GM23248 (cell line): ENCODE measurements around the gene NTN5. TPM values are rescaled to one million over a fixed set of nuclear protein-coding genes. Genes with fewer than 3 reads are reported as not detected.

Source experiments
- DNase-seq: peaks from one replicate; pipeline ENCODE4 v3.0.0-alpha.2; 2015
- H2AFZ ChIP-seq: fragments of 200-600 bp; sonication (generic); 2 replicates; pipeline ENCODE4 v1.6.1; 2016; ENCODE audit warnings: antibody characterized with exemption
- H3F3A ChIP-seq: fragments of 200-600 bp; sonication (generic); 2 replicates; pipeline ENCODE4 v1.6.1; 2016; ENCODE audit warnings: mild to moderate bottlenecking, antibody characterized with exemption, mixed run types; ENCODE audit not compliant: insufficient read depth
- H3K27ac ChIP-seq: fragments of 200-600 bp; sonication (generic); 2 replicates; pipeline ENCODE4 v1.5.1; 2016; ENCODE audit warnings: mild to moderate bottlenecking
- H3K27me3 ChIP-seq: fragments of 200-600 bp; sonication (generic); replicated peaks from 2 replicates; pipeline ENCODE4 v1.6.1; 2016; ENCODE audit warnings: mild to moderate bottlenecking; ENCODE audit not compliant: insufficient read depth
- H3K36me3 ChIP-seq: fragments of 200-600 bp; sonication (generic); 2 replicates; pipeline ENCODE4 v1.6.1; 2016; ENCODE audit warnings: low read depth, mild to moderate bottlenecking
- H3K4me1 ChIP-seq: fragments of 200-600 bp; sonication (generic); 2 replicates; pipeline ENCODE4 v1.6.1; 2016; ENCODE audit warnings: mild to moderate bottlenecking; ENCODE audit not compliant: insufficient read depth
- H3K4me2 ChIP-seq: fragments of 200-600 bp; sonication (generic); one replicate; pipeline ENCODE4 v1.6.1; 2016; ENCODE audit warnings: mild to moderate bottlenecking; ENCODE audit not compliant: unreplicated experiment
- H3K4me3 ChIP-seq: fragments of 200-600 bp; sonication (generic); 2 replicates; pipeline ENCODE4 v1.5.1; 2016; ENCODE audit warnings: mild to moderate bottlenecking
- H3K79me2 ChIP-seq: fragments of 200-600 bp; sonication (generic); 2 replicates; pipeline ENCODE4 v1.6.1; 2016; ENCODE audit warnings: mild to moderate bottlenecking; ENCODE audit not compliant: insufficient read depth
- H3K9ac ChIP-seq: fragments of 200-600 bp; sonication (generic); 2 replicates; pipeline ENCODE4 v1.6.1; 2016; ENCODE audit warnings: mild to moderate bottlenecking
- H3K9me2 ChIP-seq: fragments of 200-600 bp; sonication (generic); 2 replicates; pipeline ENCODE4 v1.6.1; 2016; ENCODE audit warnings: mixed run types, mild to moderate bottlenecking, moderate library complexity; ENCODE audit not compliant: insufficient read depth
- H3K9me3 ChIP-seq: fragments of 200-600 bp; sonication (generic); one replicate; pipeline ENCODE4 v1.6.1; 2017; ENCODE audit warnings: low read depth
- H4K20me1 ChIP-seq: fragments of 200-600 bp; sonication (generic); 2 replicates; pipeline ENCODE4 v1.6.0; 2016; ENCODE audit not compliant: insufficient read depth
- EZH2 ChIP-seq: fragments of 200-600 bp; sonication (generic); IDR thresholded peaks from 2 replicates; pipeline ENCODE4 v1.6.1; 2018; ENCODE audit warnings: antibody characterized with exemption, mild to moderate bottlenecking; ENCODE audit not compliant: insufficient read depth, poor library complexity, severe bottlenecking
- EZH2phosphoT487 ChIP-seq: fragments of 200-600 bp; sonication (generic); IDR thresholded peaks from 2 replicates; pipeline ENCODE4 v1.6.1; 2018; ENCODE audit warnings: antibody characterized with exemption, moderate library complexity, mild to moderate bottlenecking, low read depth; ENCODE audit not compliant: insufficient read depth
- WGBS, 2 experiments: methylation state at CpG; one replicate each; pipeline ENCODE4 v1.1.6; 2015 to 2017; ENCODE audit warnings: low lambda C conversion rate in 2 of 2, low coverage in 1 of 2; ENCODE audit errors: missing lambda C conversion rate in 2 of 2; 5-methylcytosine and 5-hydroxymethylcytosine counted together
- in situ Hi-C: fragments of 300-500 bp; cut with MboI; formaldehyde crosslinking; loops from 2 replicates; pipeline ENCODE4 v1.15.0; 2020
- polyA plus RNA-seq: library from polyadenylated mRNA; unstranded; fragments of >200 nt; fragmentation: Nextera tagmentation; extraction: Ambion mirVana; gene quantifications from 2 replicates; pipeline ENCODE4 v1.2.1, GENCODE V29; 2016
- total RNA-seq: library from RNA; depleted of rRNA; stranded (reverse); fragments of >200 nt; shearing (Covaris generic); gene quantifications from 2 replicates; pipeline ENCODE4 v1.2.3, GENCODE V29; 2014

The NTN5 gene
- total and polyA plus RNA-seq, 2 experiments from 2014 or later: 0.32 TPM; not detected in 1

- H4K20me1 ChIP-seq: no peaks in the 10 kb centered on the region
- H3K79me2 ChIP-seq: no peaks in the 10 kb centered on the region
- H3K36me3 ChIP-seq: no peaks in the 10 kb centered on the region
- in situ Hi-C loops: no loop called here
- no peak overlapping the region for H3K27ac ChIP-seq
- no peak overlapping the region for H3K4me2 ChIP-seq
- no peaks in the 10 kb centered on the region for H3K9me3 ChIP-seq
- no peaks in the 10 kb centered on the region for H3K9me2 ChIP-seq
- WGBS, 2 experiments: 75 to 79% methylated on average over 6 of the region's 6 CpGs
- TF ChIP-seq EZH2: no peak
- no peak for TF ChIP-seq EZH2phosphoT487
- DNase-seq: no peak
- H2AFZ ChIP-seq: no peak overlapping the region
- no peak overlapping the region for H3K4me3 ChIP-seq
- H3K27me3 ChIP-seq: no peaks in the 10 kb centered on the region
- no peaks in the 10 kb centered on the region for H3F3A ChIP-seq
- no peak overlapping the region for H3K9ac ChIP-seq
- no peaks in the 10 kb centered on the region for H3K4me1 ChIP-seq
These were observed 7.0 kb downstream of the NTN5 start for GRCh38 chr19:48665786-48666185.

GRCh38 chr19:48664476-48664875, 8.3 kb downstream of the NTN5 start:
- H3K9me3 ChIP-seq: no peaks in the 10 kb centered on the region
- TF ChIP-seq EZH2 (no peak), EZH2phosphoT487 (no peak)
- H3K36me3 ChIP-seq: no peaks in the 10 kb centered on the region
- H4K20me1 ChIP-seq: no peaks in the 10 kb centered on the region
- H3F3A ChIP-seq: no peaks in the 10 kb centered on the region
- in situ Hi-C loops: no loop called here
- H3K9ac ChIP-seq: no peak overlapping the region
- H3K4me3 ChIP-seq: no peak overlapping the region
- H3K4me2 ChIP-seq: no peak overlapping the region
- H3K9me2 ChIP-seq: no peaks in the 10 kb centered on the region
- H3K27ac ChIP-seq: no peak overlapping the region
- WGBS, 2 experiments: 78 to 84% methylated on average over 14 of the region's 14 CpGs
- no peak for DNase-seq
- no peaks in the 10 kb centered on the region for H3K4me1 ChIP-seq
- H2AFZ ChIP-seq: no peak overlapping the region
- no peaks in the 10 kb centered on the region for H3K79me2 ChIP-seq
- no peaks in the 10 kb centered on the region for H3K27me3 ChIP-seq

- no peaks in the 10 kb centered on the region for H3K4me1 ChIP-seq
- no peak for DNase-seq
- H3K27me3 ChIP-seq: no peaks in the 10 kb centered on the region
- TF ChIP-seq EZH2: no peak
- TF ChIP-seq EZH2phosphoT487: no peak
- no peak overlapping the region for H2AFZ ChIP-seq
- H4K20me1 ChIP-seq: no peaks in the 10 kb centered on the region
- no peaks in the 10 kb centered on the region for H3K36me3 ChIP-seq
- in situ Hi-C loops: no loop called here
- no peaks in the 10 kb centered on the region for H3F3A ChIP-seq
- H3K9me3 ChIP-seq: no peaks in the 10 kb centered on the region
- no peaks in the 10 kb centered on the region for H3K79me2 ChIP-seq
- H3K4me3 ChIP-seq: no peak overlapping the region
- H3K4me2 ChIP-seq: no peak overlapping the region
- H3K9ac ChIP-seq: no peak overlapping the region
- no peaks in the 10 kb centered on the region for H3K9me2 ChIP-seq
- no peak overlapping the region for H3K27ac ChIP-seq
- 58 to 65% methylated on average over 4 of the region's 4 CpGs for WGBS, 2 experiments
These were observed 9.2 kb downstream of the NTN5 start for GRCh38 chr19:48663667-48664066.

GRCh38 chr19:48661711-48662090, 11.1 kb downstream of the NTN5 start:
- Histone ChIP-seq H3K9me2 (no peaks in the 10 kb centered on the region), H3K9me3 (no peaks in the 10 kb centered on the region), H2AFZ (no peak overlapping the region), H3K4me3 (no peak overlapping the region), H3F3A (peaks cover 16% of the 10 kb centered on the region), H3K27me3 (no peaks in the 10 kb centered on the region), H3K4me1 (peaks cover 4% of the 10 kb centered on the region; the same call in 1 of the 2 replicates), H3K9ac (no peak overlapping the region), H3K79me2 (no peaks in the 10 kb centered on the region), H3K36me3 (no peaks in the 10 kb centered on the region), H3K4me2 (no peak overlapping the region), H3K27ac (no peak overlapping the region), H4K20me1 (no peaks in the 10 kb centered on the region)
- no peak for DNase-seq
- 91 to 95% methylated on average over 27 to 50 of the region's 50 CpGs for WGBS, 2 experiments
- in situ Hi-C loops: no loop called here
- TF ChIP-seq EZH2phosphoT487: no peak
- no peak for TF ChIP-seq EZH2
